HCT116 (cell line): ENCODE measurements around the gene LNPEP. TPM values are rescaled to one million over a fixed set of nuclear protein-coding genes. Genes with fewer than 3 reads are reported as not detected.

Experiments
- ATAC-seq: fragments of 200-7000 bp; cut with Tn5 transposase; 2 replicates; pipeline ENCODE4 v1.9.1; 2020; ENCODE audit warnings: mild to moderate bottlenecking, moderate library complexity
- BruUV-seq: library from RNA; stranded (reverse); fragments of 400-500 nt; replicated peaks from 2 replicates; lab custom pipeline; 2021; lab: Mats Ljungman, UMichigan
- CTCF ChIA-PET: fragments of 300-600 bp; sonication (Branson Sonifier 250); formaldehyde crosslinking; loops from one replicate; lab custom pipeline; 2021; ENCODE audit warnings: antibody characterized with exemption; lab: Charles Lee
- POLR2A ChIA-PET: fragments of 300-600, 350-600 bp; sonication (Branson Sonifier 250); formaldehyde crosslinking; loops from one replicate; lab custom pipeline; 2021; ENCODE audit warnings: antibody characterized with exemption; lab: Charles Lee
- RAD21 ChIA-PET, 2 experiments: fragments of 300-600 bp; sonication (Branson Sonifier 250); formaldehyde crosslinking; loops; one replicate each; lab custom pipeline; 2023; ENCODE audit warnings: low total read pairs in 2 of 2; ENCODE audit not compliant: uncharacterized antibody in 2 of 2, unreplicated experiment in 2 of 2, low non-redundant PET in 1 of 2; lab: Charles Lee
- DNase-seq: peaks from one replicate; pipeline ENCODE4 v3.0.0-alpha.2; 2010; ENCODE audit warnings: low read depth, low spot score
- H2AFZ ChIP-seq: fragments of 200-600 bp; shearing (Covaris generic), sonication (generic); 2 replicates; pipeline ENCODE4 v1.6.1; 2017; ENCODE audit warnings: low read depth, mixed run types, mixed read lengths, antibody characterized with exemption, low read length; ENCODE audit not compliant: poor library complexity, severe bottlenecking
- H3K27ac ChIP-seq: 2 replicates; pipeline ENCODE4 v1.5.1; 2012; ENCODE audit warnings: low read depth, low read length
- H3K27me3 ChIP-seq: fragments of 200-600 bp; sonication (generic); 2 replicates; pipeline ENCODE4 v1.6.1; 2016; ENCODE audit warnings: mixed run types, low read length, mixed read lengths; ENCODE audit not compliant: insufficient read depth
- H3K36me3 ChIP-seq, 2 experiments: fragments of 200-500 bp in 1 of 2; fragments of 200-600 bp in 1 of 2; sonication (Bioruptor generic) in 1 of 2; sonication (generic) in 1 of 2; 2 replicates each; pipeline versions ENCODE4 v1.5.1 to v1.6.1; 2014 to 2016; ENCODE audit warnings: low read length in 2 of 2, inconsistent platforms in 1 of 2, mixed read lengths in 1 of 2, mixed run types in 1 of 2; ENCODE audit not compliant: insufficient read depth in 2 of 2, control insufficient read depth in 1 of 2
- H3K4me1 ChIP-seq, 2 experiments: fragments of 200-600 bp in 1 of 2; sonication (generic) in 1 of 2; 2 replicates each; pipeline versions ENCODE4 v1.5.1 to v1.6.1; 2012 to 2017; ENCODE audit warnings: low read length in 2 of 2, inconsistent platforms in 1 of 2, mild to moderate bottlenecking in 1 of 2, mixed read lengths in 1 of 2, mixed run types in 1 of 2, moderate library complexity in 1 of 2; ENCODE audit not compliant: insufficient read depth in 2 of 2, control insufficient read depth in 1 of 2
- H3K4me2 ChIP-seq: fragments of 200-600 bp; sonication (generic); 2 replicates; pipeline ENCODE4 v1.6.1; 2017; ENCODE audit warnings: mixed run types, low read length, mixed read lengths
- H3K4me3 ChIP-seq, 2 experiments: fragments of 200-600 bp in 1 of 2; sonication (generic) in 1 of 2; replicated peaks in 1 of 2; 2 replicates each; pipeline ENCODE4 v1.5.1; 2011 to 2016; ENCODE audit warnings: low read length in 2 of 2, control low read depth in 1 of 2, low read depth in 1 of 2, mild to moderate bottlenecking in 1 of 2, mixed read lengths in 1 of 2, mixed run types in 1 of 2
- H3K79me2 ChIP-seq: fragments of 200-600 bp; sonication (generic); 2 replicates; pipeline ENCODE4 v1.6.1; 2017; ENCODE audit warnings: mild to moderate bottlenecking, mixed run types, low read length, moderate library complexity, mixed read lengths; ENCODE audit not compliant: insufficient read depth
- H3K9ac ChIP-seq: fragments of 200-600 bp; sonication (generic); 2 replicates; pipeline ENCODE4 v1.6.1; 2016; ENCODE audit warnings: low read length, mixed read lengths
- H3K9me2 ChIP-seq: fragments of 200-600 bp; sonication (generic), shearing (Covaris generic); 2 replicates; pipeline ENCODE4 v1.6.1; 2017; ENCODE audit warnings: mixed run types, mild to moderate bottlenecking, moderate library complexity; ENCODE audit not compliant: insufficient read depth
- H3K9me3 ChIP-seq, 2 experiments: fragments of 200-500 bp in 1 of 2; fragments of 200-600 bp in 1 of 2; sonication (Bioruptor generic) in 1 of 2; sonication (generic) in 1 of 2; 2 replicates each; pipeline ENCODE4 v1.6.1; 2014 to 2017; ENCODE audit warnings: low read length in 2 of 2, mixed read lengths in 2 of 2, inconsistent platforms in 1 of 2, low read depth in 1 of 2, mild to moderate bottlenecking in 1 of 2, mixed run types in 1 of 2, moderate library complexity in 1 of 2; ENCODE audit not compliant: control insufficient read depth in 1 of 2, insufficient read depth in 1 of 2
- H4K20me1 ChIP-seq: fragments of 200-600 bp; sonication (generic), shearing (Covaris generic); 2 replicates; pipeline ENCODE4 v1.6.1; 2017; ENCODE audit warnings: mixed run types, mild to moderate bottlenecking, moderate library complexity; ENCODE audit not compliant: insufficient read depth
- CEBPB ChIP-seq: IDR thresholded peaks from 2 replicates; pipeline ENCODE4 v1.6.1; 2012; ENCODE audit warnings: low read depth
- ELF1 ChIP-seq: IDR thresholded peaks from 2 replicates; pipeline ENCODE4 v1.6.1; 2012; ENCODE audit warnings: low read depth, borderline replicate concordance
- EZH2 ChIP-seq: fragments of 200-600 bp; sonication (generic); IDR thresholded peaks from 2 replicates; pipeline ENCODE4 v1.6.1; 2017; ENCODE audit warnings: antibody characterized with exemption, mixed run types
- FOSL1 ChIP-seq: IDR thresholded peaks from 2 replicates; pipeline ENCODE4 v1.6.1; 2012; ENCODE audit warnings: low read depth
- RAD21 ChIP-seq: IDR thresholded peaks from 2 replicates; pipeline ENCODE4 v1.6.1; 2012; ENCODE audit warnings: low read depth, mild to moderate bottlenecking
- YY1 ChIP-seq: IDR thresholded peaks from 2 replicates; pipeline ENCODE4 v1.6.1; 2011; ENCODE audit warnings: low read length, low read depth, moderate library complexity, mild to moderate bottlenecking; ENCODE audit not compliant: insufficient replicate concordance; ENCODE audit errors: extremely low read depth
- intact Hi-C: fragments of 100-400 bp; cut with micrococcal nuclease; formaldehyde crosslinking; loops from 2 replicates; pipeline ENCODE4 v1.10.0; 2022
- total RNA-seq: library from RNA; stranded (reverse); gene quantifications from one replicate; pipeline ENCODE4 v1.2.1, GENCODE V29; 2021; ENCODE audit not compliant: unreplicated experiment
- TF ChIP-seq, protein P1 (sequence below), 3 experiments: fragments of 200-600 bp in 1 of 3; sonication (generic) in 1 of 3; IDR thresholded peaks in 2 of 3; conservative IDR thresholded peaks in 1 of 3; 2 replicates each; pipeline ENCODE4 v1.5.1; 2012 to 2017; ENCODE audit warnings: low read depth in 2 of 3, low read length in 2 of 3, antibody characterized with exemption in 1 of 3, borderline replicate concordance in 1 of 3, control low read depth in 1 of 3, mild to moderate bottlenecking in 1 of 3, mixed read lengths in 1 of 3, mixed run types in 1 of 3, moderate library complexity in 1 of 3; ENCODE audit not compliant: insufficient read depth in 1 of 3
- TF ChIP-seq, protein P2 (sequence below): IDR thresholded peaks from 2 replicates; pipeline ENCODE4 v1.6.1; 2012

The LNPEP gene
- total RNA-seq, 1 experiment from 2014 or later: 14.9 TPM

- intact Hi-C loops: loop anchor here (5.0 kb wide), 1 partner anchor 291 kb away; no protein-coding TSS in a partner anchor
- H3K9me2 ChIP-seq: no peaks in the 10 kb centered on the region
- no peak overlapping the region for H3K4me2 ChIP-seq
- no peak overlapping the region for H3K27ac ChIP-seq
- no peak overlapping the region for H3K4me3 ChIP-seq
- BruUV-seq: no TSS peak
- H2AFZ ChIP-seq: no peak overlapping the region
- no peak for TF ChIP-seq ELF1
- no peak for TF ChIP-seq YY1
- no peak for TF ChIP-seq EZH2
- TF ChIP-seq FOSL1: no peak
- TF ChIP-seq, protein P1, sequence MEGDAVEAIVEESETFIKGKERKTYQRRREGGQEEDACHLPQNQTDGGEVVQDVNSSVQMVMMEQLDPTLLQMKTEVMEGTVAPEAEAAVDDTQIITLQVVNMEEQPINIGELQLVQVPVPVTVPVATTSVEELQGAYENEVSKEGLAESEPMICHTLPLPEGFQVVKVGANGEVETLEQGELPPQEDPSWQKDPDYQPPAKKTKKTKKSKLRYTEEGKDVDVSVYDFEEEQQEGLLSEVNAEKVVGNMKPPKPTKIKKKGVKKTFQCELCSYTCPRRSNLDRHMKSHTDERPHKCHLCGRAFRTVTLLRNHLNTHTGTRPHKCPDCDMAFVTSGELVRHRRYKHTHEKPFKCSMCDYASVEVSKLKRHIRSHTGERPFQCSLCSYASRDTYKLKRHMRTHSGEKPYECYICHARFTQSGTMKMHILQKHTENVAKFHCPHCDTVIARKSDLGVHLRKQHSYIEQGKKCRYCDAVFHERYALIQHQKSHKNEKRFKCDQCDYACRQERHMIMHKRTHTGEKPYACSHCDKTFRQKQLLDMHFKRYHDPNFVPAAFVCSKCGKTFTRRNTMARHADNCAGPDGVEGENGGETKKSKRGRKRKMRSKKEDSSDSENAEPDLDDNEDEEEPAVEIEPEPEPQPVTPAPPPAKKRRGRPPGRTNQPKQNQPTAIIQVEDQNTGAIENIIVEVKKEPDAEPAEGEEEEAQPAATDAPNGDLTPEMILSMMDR (IDR thresholded peaks at IDR 0.05 in 2 of 3, conservative IDR thresholded peaks at IDR 0.05 in 1 of 3; ENCODE audit: borderline replicate concordance in 1 of 3, insufficient read depth in 1 of 3, low read depth in 2 of 3, low read length in 2 of 3): no peak
- TF ChIP-seq RAD21: no peak
- no peak for TF ChIP-seq CEBPB
- TF ChIP-seq, protein P2, sequence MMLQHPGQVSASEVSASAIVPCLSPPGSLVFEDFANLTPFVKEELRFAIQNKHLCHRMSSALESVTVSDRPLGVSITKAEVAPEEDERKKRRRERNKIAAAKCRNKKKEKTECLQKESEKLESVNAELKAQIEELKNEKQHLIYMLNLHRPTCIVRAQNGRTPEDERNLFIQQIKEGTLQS: no peak
- H4K20me1 ChIP-seq: no peaks in the 10 kb centered on the region
- no peaks in the 10 kb centered on the region for H3K27me3 ChIP-seq
- CTCF ChIA-PET: interaction anchor here (1.8 kb wide), 1 partner anchor 99 kb away, joined by 4 read pairs; the partner anchor contains the start of gene LIX1
- no peaks in the 10 kb centered on the region for H3K36me3 ChIP-seq
- H3K4me1 ChIP-seq: no peaks in the 10 kb centered on the region
- RAD21 ChIA-PET: no interaction called here
- DNase-seq (no peak), ATAC-seq (no peak)
- H3K79me2 ChIP-seq: no peaks in the 10 kb centered on the region
- H3K9ac ChIP-seq: no peak overlapping the region
- POLR2A ChIA-PET: no interaction called here
- H3K9me3 ChIP-seq: no peaks in the 10 kb centered on the region
These were observed 107.1 kb downstream of the LNPEP start for GRCh38 chr5:97042996-97043395.
